Measurements from ENCODE around the gene CDH23. TPM values are rescaled to one million over a fixed set of nuclear protein-coding genes. Genes with fewer than 3 reads are reported as not detected.

CDH23 gene
- total RNA-seq, 4 donors from 2014 or later: 7.1 to 56.2 (median 25.4) TPM

- H3K27me3 ChIP-seq: no peaks in the 10 kb centered on the region
- intact Hi-C loops (cut with DNase I; ENCODE audit: low total_unique reads): no loop called here
- DNase-seq: no peak
- H3K4me3 ChIP-seq: no peak overlapping the region
- H3K36me3 ChIP-seq: no peaks in the 10 kb centered on the region
- TF ChIP-seq POLR2A (IDR thresholded peaks at IDR 0.05): no peak
- TF ChIP-seq, protein P1, sequence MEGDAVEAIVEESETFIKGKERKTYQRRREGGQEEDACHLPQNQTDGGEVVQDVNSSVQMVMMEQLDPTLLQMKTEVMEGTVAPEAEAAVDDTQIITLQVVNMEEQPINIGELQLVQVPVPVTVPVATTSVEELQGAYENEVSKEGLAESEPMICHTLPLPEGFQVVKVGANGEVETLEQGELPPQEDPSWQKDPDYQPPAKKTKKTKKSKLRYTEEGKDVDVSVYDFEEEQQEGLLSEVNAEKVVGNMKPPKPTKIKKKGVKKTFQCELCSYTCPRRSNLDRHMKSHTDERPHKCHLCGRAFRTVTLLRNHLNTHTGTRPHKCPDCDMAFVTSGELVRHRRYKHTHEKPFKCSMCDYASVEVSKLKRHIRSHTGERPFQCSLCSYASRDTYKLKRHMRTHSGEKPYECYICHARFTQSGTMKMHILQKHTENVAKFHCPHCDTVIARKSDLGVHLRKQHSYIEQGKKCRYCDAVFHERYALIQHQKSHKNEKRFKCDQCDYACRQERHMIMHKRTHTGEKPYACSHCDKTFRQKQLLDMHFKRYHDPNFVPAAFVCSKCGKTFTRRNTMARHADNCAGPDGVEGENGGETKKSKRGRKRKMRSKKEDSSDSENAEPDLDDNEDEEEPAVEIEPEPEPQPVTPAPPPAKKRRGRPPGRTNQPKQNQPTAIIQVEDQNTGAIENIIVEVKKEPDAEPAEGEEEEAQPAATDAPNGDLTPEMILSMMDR (IDR thresholded peaks at IDR 0.05): no peak
- no peak overlapping the region for H3K27ac ChIP-seq
- H3K9me3 ChIP-seq: no peaks in the 10 kb centered on the region
- H3K4me1 ChIP-seq: no peaks in the 10 kb centered on the region
These were observed 51.0 kb downstream of the CDH23 start for GRCh38 chr10:71447676-71448075.

- TF ChIP-seq, protein P1 (IDR thresholded peaks at IDR 0.05): no peak
- TF ChIP-seq POLR2A (IDR thresholded peaks at IDR 0.05): no peak
- H3K9me3 ChIP-seq: no peaks in the 10 kb centered on the region
- intact Hi-C loops (cut with DNase I; ENCODE audit: low total_unique reads): no loop called here
- H3K36me3 ChIP-seq: no peaks in the 10 kb centered on the region
- H3K27ac ChIP-seq: no peak overlapping the region
- no peaks in the 10 kb centered on the region for H3K4me1 ChIP-seq
- H3K4me3 ChIP-seq: no peak overlapping the region
- no peak for DNase-seq
- no peaks in the 10 kb centered on the region for H3K27me3 ChIP-seq
These were observed 51.4 kb downstream of the CDH23 start for GRCh38 chr10:71448146-71448545.

GRCh38 chr10:71449026-71449425 lies 52.3 kb downstream of the CDH23 start:
- TF ChIP-seq, protein P1 (IDR thresholded peaks at IDR 0.05): no peak
- TF ChIP-seq POLR2A (IDR thresholded peaks at IDR 0.05): no peak
- Histone ChIP-seq H3K4me1 (no peaks in the 10 kb centered on the region), H3K36me3 (no peaks in the 10 kb centered on the region), H3K9me3 (no peaks in the 10 kb centered on the region), H3K4me3 (no peak overlapping the region), H3K27me3 (no peaks in the 10 kb centered on the region), H3K27ac (no peak overlapping the region)
- DNase-seq: no peak
- intact Hi-C loops (cut with DNase I; ENCODE audit: low total_unique reads): no loop called here

DNA sequence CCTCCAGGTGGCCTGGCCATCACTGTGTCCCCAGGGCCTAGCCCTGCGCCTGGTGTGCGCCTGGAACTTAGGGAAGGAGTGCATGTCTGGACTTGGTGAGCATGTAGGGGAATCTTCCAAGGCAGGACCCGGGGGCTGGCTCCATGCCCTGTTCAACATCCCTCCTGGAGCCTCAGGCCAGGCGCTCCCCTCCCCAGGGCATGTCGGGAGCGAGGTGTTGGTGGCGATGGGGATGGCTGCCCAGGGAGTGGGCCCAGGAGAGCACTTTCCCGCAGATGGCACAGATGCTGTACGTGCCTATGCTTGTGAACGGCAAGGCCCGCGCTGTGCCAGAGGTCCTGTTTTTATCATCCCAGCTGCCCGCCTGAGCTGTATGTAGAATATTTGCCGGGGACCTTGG lies 55.0 kb downstream of the CDH23 start:
- intact Hi-C loops (cut with DNase I; ENCODE audit: low total_unique reads): no loop called here
- no peak for DNase-seq
- no peaks in the 10 kb centered on the region for H3K36me3 ChIP-seq
- H3K27me3 ChIP-seq: no peaks in the 10 kb centered on the region
- no peaks in the 10 kb centered on the region for H3K4me1 ChIP-seq
- no peaks in the 10 kb centered on the region for H3K9me3 ChIP-seq
- H3K27ac ChIP-seq: no peak overlapping the region
- TF ChIP-seq POLR2A (IDR thresholded peaks at IDR 0.05): no peak
- TF ChIP-seq, protein P1 (IDR thresholded peaks at IDR 0.05): no peak
- H3K4me3 ChIP-seq: no peak overlapping the region

DNA sequence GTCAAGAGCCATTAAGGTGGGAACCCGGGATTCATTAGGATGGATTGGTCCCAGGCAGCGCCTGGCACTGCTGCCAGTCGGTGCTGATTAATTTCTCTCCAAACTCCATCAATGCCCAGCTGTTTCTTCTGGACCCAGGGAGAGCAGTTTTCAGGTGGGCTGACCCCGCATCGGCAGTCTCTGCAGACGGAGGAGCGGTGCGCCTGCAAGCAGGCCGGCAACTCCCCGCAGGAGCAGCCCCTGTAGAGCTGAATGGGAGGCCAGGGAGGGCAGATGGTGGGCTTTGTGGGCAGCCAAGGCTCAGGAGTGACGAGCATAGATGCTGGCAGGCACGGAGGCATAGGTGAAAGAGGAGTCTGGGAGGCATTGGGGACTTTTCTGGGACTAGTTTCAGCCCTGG lies 56.5 kb downstream of the CDH23 start:
- no peaks in the 10 kb centered on the region for H3K27me3 ChIP-seq
- H3K4me1 ChIP-seq: no peaks in the 10 kb centered on the region
- no peak overlapping the region for H3K4me3 ChIP-seq
- no peaks in the 10 kb centered on the region for H3K36me3 ChIP-seq
- no peak for DNase-seq
- intact Hi-C loops (cut with DNase I; ENCODE audit: low total_unique reads): no loop called here
- H3K27ac ChIP-seq: no peak overlapping the region
- H3K9me3 ChIP-seq: no peaks in the 10 kb centered on the region
- no peak for TF ChIP-seq POLR2A (IDR thresholded peaks at IDR 0.05)
- TF ChIP-seq, protein P1 (IDR thresholded peaks at IDR 0.05): no peak

Data from uterus (tissue), 4 donors.